Upper lobe of left lung (tissue), 4 donors: ENCODE results near the gene PLD5.

ENCODE experiments used
- CTCF ChIP-seq, 6 experiments: fragments of 450-650 bp in 4 of 6; fragments of 200-600 bp in 2 of 6; sonication (generic) in 2 of 6; IDR thresholded peaks; one replicate each; pipeline ENCODE4 v1.5.1; 2016 to 2019; ENCODE audit warnings: antibody characterized with exemption in 6 of 6
- EP300 ChIP-seq, 4 donors: sonication (generic); formaldehyde crosslinking; IDR thresholded peaks; one replicate each; pipeline ENCODE4 v1.5.1; 2017; ENCODE audit warnings: antibody characterized with exemption in 4 of 4, control low read depth in 2 of 4
- POLR2A ChIP-seq, 4 donors: fragments of 450-650 bp; IDR thresholded peaks; one replicate each; pipeline ENCODE4 v1.5.1; 2016 to 2017; ENCODE audit warnings: antibody characterized with exemption in 4 of 4, mild to moderate bottlenecking in 2 of 4
- POLR2AphosphoS5 ChIP-seq, 2 donors: sonication (generic); formaldehyde crosslinking; IDR thresholded peaks; one replicate each; pipeline ENCODE4 v1.5.1; 2017; ENCODE audit warnings: antibody characterized with exemption in 2 of 2

DNA sequence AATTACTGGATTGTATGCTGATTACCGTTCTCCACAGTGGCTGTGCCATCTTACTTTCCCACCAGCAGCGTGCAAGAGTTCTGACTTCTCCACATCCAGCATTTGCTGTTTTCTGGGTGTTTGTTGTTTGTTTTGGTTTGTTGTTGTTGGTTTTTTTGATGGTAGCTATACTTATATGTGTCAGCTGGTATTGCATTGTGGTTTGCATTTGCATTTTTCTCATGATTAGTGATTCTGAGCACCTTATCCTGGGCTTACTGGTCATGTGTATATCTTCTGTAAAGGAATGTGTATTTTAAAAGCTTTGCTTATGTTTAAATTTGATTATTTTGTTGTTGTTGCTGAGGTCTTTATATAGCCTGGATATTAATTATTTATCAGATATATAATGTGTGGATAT lies 458.7 kb downstream of the PLD5 start:
- TF ChIP-seq EP300 (IDR thresholded peaks at IDR 0.05) (no peak), POLR2A (IDR thresholded peaks at IDR 0.05) (no peak), CTCF (IDR thresholded peaks at IDR 0.05) (no peak), POLR2AphosphoS5 (IDR thresholded peaks at IDR 0.05) (no peak)
